Kidney glomerular epithelial cell (primary cell): ENCODE results near the gene PLA2G4C.

ENCODE experiments used
- DNase-seq: peaks from one replicate; lab custom pipeline; 2025; lab: John Stamatoyannopoulos, UW

Gene PLA2G4C

GRCh38 chr19:48053076-48053475, 57.5 kb downstream of the PLA2G4C start:
- DNase-seq = no peak

DNA sequence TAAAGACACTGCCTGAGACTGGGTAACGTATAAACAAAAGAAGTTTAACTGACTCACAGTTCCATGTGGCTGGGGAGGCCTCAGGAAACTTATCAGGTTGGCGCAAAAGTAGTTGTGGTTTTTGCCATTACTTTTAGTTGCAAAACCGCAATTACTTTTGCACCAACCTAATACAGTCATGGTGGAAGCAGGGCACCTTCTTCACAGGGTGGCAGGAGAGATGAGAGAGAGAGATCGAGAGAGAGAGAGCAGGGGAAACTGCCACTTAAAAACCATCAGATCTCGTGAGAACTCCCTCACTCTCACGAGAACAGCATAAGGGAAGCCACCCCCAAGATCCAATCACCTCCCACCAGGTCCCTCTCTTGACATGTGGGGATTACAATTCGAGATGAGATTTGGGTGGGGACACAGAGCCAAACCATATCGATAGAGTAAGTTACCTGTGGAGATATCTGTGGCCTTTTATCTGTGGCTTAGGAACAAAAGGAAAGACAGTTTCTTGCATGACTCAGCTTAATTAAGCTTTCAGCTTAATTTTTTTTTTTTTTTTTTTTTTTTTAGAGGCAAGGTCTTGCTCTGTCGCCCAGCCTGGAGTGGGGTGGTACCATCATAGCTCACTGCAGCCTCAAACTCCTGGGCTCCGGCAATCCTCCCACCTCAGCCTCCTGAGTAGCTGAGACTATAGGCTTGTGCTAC, 59.1 kb downstream of the PLA2G4C start:
- no peak for DNase-seq

GRCh38 chr19:48044561-48044960, 66.1 kb downstream of the PLA2G4C start:
- DNase-seq = no peak

GRCh38 chr19:48043675-48044258, 66.8 kb downstream of the PLA2G4C start, which contains the start of gene CABP5:
Gene CABP5, minus strand, starts transcription at chr19:48044079. Its CDS starts 157 bp downstream, at chr19:48043922.
- no peak for DNase-seq

DNA sequence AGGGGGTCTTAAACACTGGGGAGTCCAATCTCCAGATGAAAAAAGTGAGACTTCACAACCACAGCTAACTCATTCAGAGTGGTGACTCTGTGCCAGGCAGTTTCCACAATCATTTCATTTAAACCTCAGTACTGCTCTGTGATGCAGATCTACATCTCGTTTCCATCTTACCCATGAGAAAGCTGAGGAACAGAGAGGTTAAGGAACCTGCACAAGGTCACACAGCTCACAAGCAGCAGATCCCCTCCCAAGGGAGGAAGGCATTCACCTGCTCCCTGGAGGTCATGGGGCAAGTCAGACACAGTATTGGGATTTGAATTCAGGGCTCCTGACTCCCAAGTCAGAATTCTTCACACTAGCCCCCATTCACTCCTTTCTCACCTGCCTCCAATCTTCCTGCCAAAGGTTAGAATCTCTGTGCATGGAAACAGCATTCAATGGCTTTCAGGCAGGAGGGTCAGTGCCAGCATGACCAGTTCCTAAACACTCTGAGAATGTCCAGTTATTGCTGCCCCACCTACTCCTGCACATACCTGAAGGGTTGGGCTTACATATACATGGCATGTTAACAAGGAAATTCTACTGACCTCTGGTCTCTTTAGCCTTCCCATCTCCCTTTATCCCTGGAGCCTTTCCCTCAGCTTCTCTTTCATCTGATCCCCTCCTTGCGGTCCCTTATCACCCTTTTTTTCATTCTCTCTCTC, 68.6 kb downstream of the PLA2G4C start:
- no peak for DNase-seq

DNA sequence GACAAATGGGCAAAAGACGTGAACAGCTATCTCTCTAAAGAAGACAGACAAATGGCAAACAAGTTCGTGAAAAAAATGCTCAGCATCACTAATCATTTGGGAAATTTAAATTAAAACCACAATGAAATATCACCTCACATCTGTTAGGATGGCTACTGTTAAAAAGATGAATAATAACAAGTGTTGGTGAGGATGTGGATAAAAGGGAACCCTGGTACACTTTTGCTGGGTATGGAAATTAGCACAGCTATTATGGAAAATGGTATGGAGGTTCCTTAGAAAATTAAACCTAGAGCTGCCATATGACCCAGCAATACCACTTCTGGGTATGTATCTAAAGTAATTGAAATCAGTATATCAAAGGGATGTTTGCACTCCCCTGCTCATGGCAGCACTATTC, 73.9 kb downstream of the PLA2G4C start:
- DNase-seq = no peak

DNA sequence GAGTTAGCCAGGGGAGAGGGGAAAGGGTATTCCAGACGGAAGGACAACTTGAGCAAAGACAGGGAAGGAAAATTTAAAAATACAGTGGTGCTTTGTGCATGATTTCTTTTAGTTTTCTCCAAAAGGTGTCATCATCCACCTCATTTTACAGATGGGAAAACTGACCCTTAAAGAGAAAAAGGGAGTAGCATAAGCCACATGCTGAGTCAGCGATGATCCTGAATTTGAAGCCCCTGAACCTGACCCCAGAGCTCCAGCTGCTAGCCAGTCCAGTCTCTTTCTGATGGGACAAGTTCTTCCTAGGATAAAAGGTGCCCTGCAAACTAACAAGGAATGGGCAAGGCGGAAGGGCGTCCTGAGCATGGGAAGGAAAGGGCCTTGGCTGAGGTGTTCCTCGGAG, 77.0 kb downstream of the PLA2G4C start:
- no peak for DNase-seq

DNA sequence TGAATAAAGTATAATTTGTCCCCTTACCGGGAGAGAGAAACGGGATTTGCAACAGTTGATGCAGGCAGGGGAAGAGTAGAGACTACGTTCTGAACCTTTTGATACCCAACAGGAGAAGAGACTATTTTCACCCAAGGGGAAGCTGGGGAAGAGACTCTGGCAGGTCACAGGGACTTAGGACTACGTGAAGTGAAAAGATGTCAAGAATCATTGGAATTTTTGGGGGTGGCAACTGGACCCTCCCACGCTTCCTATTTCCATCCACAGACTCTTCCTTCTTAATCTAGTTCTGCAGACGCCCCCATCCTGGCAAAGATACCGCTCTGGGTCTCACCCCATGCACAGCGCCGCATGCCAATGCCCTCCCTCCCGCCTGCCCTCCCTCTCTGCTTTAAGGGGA, 80.5 kb downstream of the PLA2G4C start:
- no peak for DNase-seq

GRCh38 chr19:48029431-48029830, 81.2 kb downstream of the PLA2G4C start:
- no peak for DNase-seq

DNA sequence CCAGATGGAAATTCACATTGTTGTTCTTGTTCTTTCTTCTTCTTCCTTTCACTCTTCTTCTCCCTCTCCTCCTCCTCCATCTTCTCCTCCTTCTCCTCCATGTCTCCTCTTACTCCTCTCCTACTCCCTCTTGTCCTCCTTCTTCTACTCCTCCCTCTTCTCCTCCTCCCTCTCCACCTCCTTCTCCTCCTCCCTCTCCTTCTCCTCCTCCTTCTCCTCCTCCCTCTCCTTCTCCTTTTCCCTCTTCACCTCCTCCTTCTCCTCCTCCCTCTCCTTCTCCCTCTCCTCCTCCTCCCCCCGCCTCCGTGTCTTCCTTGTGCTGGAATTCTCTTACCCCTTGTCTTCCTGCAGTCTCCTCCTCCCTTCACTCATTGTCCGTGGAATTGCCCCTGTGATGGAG, 85.1 kb downstream of the PLA2G4C start:
- DNase-seq = no peak

DNA sequence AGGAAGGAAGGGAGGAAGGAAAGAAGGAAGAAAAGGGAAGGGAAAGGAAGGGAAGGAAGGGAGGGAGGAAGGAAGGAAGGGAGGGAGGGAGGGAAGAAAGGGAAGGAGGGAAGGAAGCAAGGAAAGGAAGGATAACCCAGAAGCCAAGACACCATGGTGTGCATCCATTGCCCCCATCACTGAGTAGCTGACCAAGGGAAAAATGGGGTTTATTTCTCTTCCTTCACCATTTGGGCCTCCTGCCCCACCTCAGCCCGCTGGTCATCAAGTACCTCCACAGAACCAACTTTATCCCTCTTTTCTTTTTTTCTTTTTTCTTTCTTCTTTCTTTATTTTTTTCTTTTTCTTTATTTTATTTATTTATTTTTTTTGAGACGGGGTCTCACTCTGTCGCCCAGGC, 87.1 kb downstream of the PLA2G4C start:
- DNase-seq = no peak

DNA sequence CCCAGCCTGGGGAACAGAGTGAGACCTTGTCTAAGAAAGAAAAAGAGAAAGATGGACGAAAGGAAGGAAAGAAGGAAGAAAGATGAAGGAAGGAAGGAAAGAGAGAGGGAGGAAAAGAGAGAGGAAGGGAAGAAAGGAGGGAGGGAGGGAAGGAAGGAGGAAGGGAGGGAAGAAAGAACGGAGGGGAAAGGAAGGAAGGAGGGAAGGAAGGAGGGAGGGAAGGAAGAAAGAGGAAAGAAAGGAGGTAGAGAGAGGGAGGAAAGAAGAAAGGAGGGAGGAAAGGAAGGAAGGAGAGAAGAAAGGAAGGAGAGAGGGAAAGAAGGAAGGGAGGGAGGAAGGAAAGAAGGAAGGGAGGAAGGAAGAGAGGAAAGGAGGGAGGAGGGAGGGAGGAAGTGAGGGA, 87.6 kb downstream of the PLA2G4C start:
- DNase-seq = no peak

GRCh38 chr19:48020686-48021085, 89.9 kb downstream of the PLA2G4C start:
- DNase-seq = no peak

DNA sequence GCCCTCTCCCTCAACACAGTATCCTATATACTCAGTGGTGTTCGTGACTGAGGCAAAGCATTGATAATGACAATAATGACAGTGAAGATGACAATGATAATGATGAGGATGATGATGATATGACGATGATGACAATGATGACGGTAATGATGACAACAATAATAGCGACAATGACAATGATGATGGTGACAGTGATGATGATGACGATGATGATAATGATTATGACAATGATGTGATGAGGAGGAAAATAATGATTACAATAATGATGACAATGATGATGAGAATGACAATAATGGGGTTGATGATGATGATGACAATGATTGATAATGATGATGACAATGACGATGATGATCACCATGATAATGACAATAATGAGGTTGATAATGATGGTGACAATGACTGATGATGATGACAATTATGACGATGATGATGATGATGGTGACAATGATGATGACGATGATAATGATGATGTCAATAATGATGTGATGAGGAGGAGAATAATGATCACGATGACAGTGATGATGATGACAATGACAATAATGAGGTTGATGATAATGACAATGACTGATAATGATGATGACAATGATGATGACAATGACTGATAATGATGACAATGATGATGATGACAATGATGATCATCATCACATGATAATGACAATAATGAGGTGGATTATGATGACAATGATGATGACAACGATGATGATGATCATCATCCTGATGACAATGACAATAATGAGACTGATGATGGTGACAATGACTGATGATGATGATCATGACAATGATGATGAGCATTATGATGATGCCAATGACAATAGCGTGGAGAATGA, 99.5 kb downstream of the PLA2G4C start:
- DNase-seq = no peak

- DNase-seq = no peak
Measured at GRCh38 chr19:48006762-48007161, 103.9 kb downstream of the PLA2G4C start.

GRCh38 chr19:48004236-48004635, 106.4 kb downstream of the PLA2G4C start:
- no peak for DNase-seq

DNA sequence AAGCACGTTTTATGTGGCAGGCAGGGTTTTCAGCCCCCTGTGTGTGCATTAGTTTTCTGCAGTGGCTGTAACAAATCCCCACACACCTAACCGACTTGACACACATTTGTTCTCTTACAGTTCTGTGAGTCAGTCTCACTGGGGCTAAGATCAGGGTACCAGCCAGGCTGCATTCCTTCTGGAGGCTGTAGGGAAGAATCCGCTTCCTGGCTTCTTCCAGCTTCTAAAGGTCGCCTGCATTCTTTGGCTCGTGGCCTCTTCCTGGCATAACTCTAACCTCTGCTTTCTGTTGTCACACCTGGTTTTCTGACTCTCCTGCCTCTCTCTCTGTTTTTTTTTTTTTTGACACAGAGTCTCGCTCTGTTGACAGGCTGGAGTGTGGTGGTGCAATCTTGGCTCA, 109.8 kb downstream of the PLA2G4C start:
- DNase-seq = no peak

GRCh38 chr19:47998800-47999199, 111.8 kb downstream of the PLA2G4C start:
- no peak for DNase-seq
